Daoy (cell line): Measurements from ENCODE around the gene OR10J5. TPM values are rescaled to one million over a fixed set of nuclear protein-coding genes. Genes with fewer than 3 reads are reported as not detected.

Source experiments
- total RNA-seq: library from RNA; depleted of rRNA; stranded (reverse); fragments of >200 nt; shearing (Covaris generic); gene quantifications from 2 replicates; pipeline ENCODE4 v1.2.3, GENCODE V29; 2014; rRNA removed

Gene OR10J5
- total RNA-seq, 1 experiment from 2014 or later = not detected

Other genes with a start within 250 kb of the OR10J5 start
- gene FCER1A, start 233.7 kb downstream of the OR10J5 start, total RNA-seq = not detected in 2 replicates
- not detected in 2 replicates for gene OR10J4, start 103.8 kb downstream of the OR10J5 start, total RNA-seq
- not detected in 2 replicates for gene OR10J1, start 96.3 kb downstream of the OR10J5 start, total RNA-seq
- not detected in 2 replicates for gene APCS, start 51.8 kb upstream of the OR10J5 start, total RNA-seq
- gene CRP, start 178.6 kb upstream of the OR10J5 start, total RNA-seq = not detected in 2 replicates
- 1.2 TPM in 1 of 2 replicates, not detected in the other for gene DUSP23, start 245.0 kb upstream of the OR10J5 start, total RNA-seq